Measurements from ENCODE around the gene HSFX4.
"Not testable (repeated sequence)": the region's sequence is repeated elsewhere in the genome, so short reads cannot be mapped to it uniquely, and the experiment has no call there.

HSFX4 gene

GRCh38 chrX:149929400-149929799 is at the start of gene HSFX4:
TSS of gene HSFX4 (plus strand) at chrX:149929573. CDS start at chrX:149929645, 72 bp downstream.
- DNase-seq, result not testable (repeated sequence)

GRCh38 chrX:149881081-149881711 is 48.2 kb upstream of the HSFX4 start, which contains the start of gene MAGEA8:
TSS of gene MAGEA8 (plus strand) at chrX:149881183. CDS start at chrX:149884273, 3,090 bp downstream.
- DNase-seq, result no peak

- not testable (repeated sequence) for DNase-seq
These were observed 38.5 kb upstream of the HSFX4 start for GRCh38 chrX:149890828-149891227.

GRCh38 chrX:149898554-149898953 is 30.8 kb upstream of the HSFX4 start:
- no peak for DNase-seq

- DNase-seq, result no peak
These were observed 25.3 kb upstream of the HSFX4 start for GRCh38 chrX:149903889-149904748.

GRCh38 chrX:149908308-149908707 is 21.1 kb upstream of the HSFX4 start:
- no peak for DNase-seq

- no peak for DNase-seq
These were observed 20.6 kb upstream of the HSFX4 start for GRCh38 chrX:149908727-149909126.

GRCh38 chrX:149909324-149910177 is 19.8 kb upstream of the HSFX4 start:
- DNase-seq, result no peak

GRCh38 chrX:149910178-149910695 is 19.1 kb upstream of the HSFX4 start:
- peak; percentile 20 for DNase-seq

- no peak for DNase-seq
These were observed 12.5 kb upstream of the HSFX4 start for GRCh38 chrX:149916745-149917392.

- not testable (repeated sequence) for DNase-seq
These were observed 5.5 kb upstream of the HSFX4 start for GRCh38 chrX:149923836-149924235.

GRCh38 chrX:149924434-149924833 is 4.9 kb upstream of the HSFX4 start:
- not testable (repeated sequence) for DNase-seq

- not testable (repeated sequence) for DNase-seq
These were observed 2.0 kb upstream of the HSFX4 start for GRCh38 chrX:149927245-149927963.

GRCh38 chrX:149927964-149928258 is 1.5 kb upstream of the HSFX4 start:
- DNase-seq, result not testable (repeated sequence)

GRCh38 chrX:149928635-149929034 is 738 bp upstream of the HSFX4 start:
- not testable (repeated sequence) for DNase-seq

GRCh38 chrX:149931355-149931754 is 2.0 kb downstream of the HSFX4 start:
- DNase-seq, result not testable (repeated sequence)

GRCh38 chrX:149932150-149932549 is 2.8 kb downstream of the HSFX4 start:
- DNase-seq, result not testable (repeated sequence)

GRCh38 chrX:149932970-149933369 is 3.6 kb downstream of the HSFX4 start:
- not testable (repeated sequence) for DNase-seq

- not testable (repeated sequence) for DNase-seq
These were observed 4.2 kb downstream of the HSFX4 start for GRCh38 chrX:149933547-149933946.

GRCh38 chrX:149937328-149937727 is 8.0 kb downstream of the HSFX4 start:
- not testable (repeated sequence) for DNase-seq

GRCh38 chrX:149937871-149938426 is 8.6 kb downstream of the HSFX4 start:
- peak; percentile 59 for DNase-seq

Measured in NCI-H82 (cell line).